MCF 10A (cell line): ENCODE data around the gene NMRK2. TPM values are rescaled to one million over a fixed set of nuclear protein-coding genes. Genes with fewer than 3 reads are reported as not detected.

Experiments
- BruUV-seq: library from RNA; stranded (reverse); fragments of 400-500 nt; replicated peaks from 2 replicates; lab custom pipeline; 2021; lab: Mats Ljungman, UMichigan
- CTCF ChIA-PET: fragments of 300-600 bp; sonication (Branson Sonifier 250); formaldehyde crosslinking; extraction: SDS; loops from one replicate; lab custom pipeline; 2021; ENCODE audit warnings: antibody characterized with exemption, inconsistent platforms; lab: Yijun Ruan, JAX
- POLR2A ChIA-PET: fragments of 300-600, 350-650 bp; sonication (Branson Sonifier 250); formaldehyde crosslinking; extraction: SDS; loops from one replicate; lab custom pipeline; 2020; ENCODE audit warnings: antibody characterized with exemption, inconsistent platforms; lab: Yijun Ruan, JAX
- DNase-seq: peaks from one replicate; pipeline ENCODE4 v3.0.0-alpha.2; 2018; ENCODE audit not compliant: unreplicated experiment
- H3K27ac Mint-ChIP-seq: one replicate; pipeline ENCODE4 v1.8.0; 2022; ENCODE audit warnings: mild to moderate bottlenecking, low read depth, mixed read lengths; ENCODE audit not compliant: unreplicated experiment
- H3K27me3 Mint-ChIP-seq: one replicate; pipeline ENCODE4 v1.8.0; 2022; ENCODE audit warnings: mixed read lengths; ENCODE audit not compliant: insufficient read depth, unreplicated experiment
- H3K36me3 Mint-ChIP-seq: one replicate; pipeline ENCODE4 v1.8.0; 2022; ENCODE audit warnings: mild to moderate bottlenecking, moderate library complexity, mixed read lengths; ENCODE audit not compliant: insufficient read depth, unreplicated experiment
- H3K4me1 Mint-ChIP-seq: one replicate; pipeline ENCODE4 v1.8.0; 2022; ENCODE audit warnings: mixed read lengths; ENCODE audit not compliant: insufficient read depth, unreplicated experiment
- H3K4me3 Mint-ChIP-seq: one replicate; pipeline ENCODE4 v1.8.0; 2022; ENCODE audit warnings: mild to moderate bottlenecking, moderate library complexity, mixed read lengths; ENCODE audit not compliant: unreplicated experiment
- H3K9me3 Mint-ChIP-seq: one replicate; pipeline ENCODE4 v1.8.0; 2022; ENCODE audit warnings: mixed read lengths; ENCODE audit not compliant: unreplicated experiment
- CTCF ChIP-seq: fragments of 200-600 bp; IDR thresholded peaks from one replicate; pipeline ENCODE4 v1.8.0; 2022; ENCODE audit warnings: antibody characterized with exemption, mild to moderate bottlenecking; ENCODE audit not compliant: unreplicated experiment
- intact Hi-C: fragments of 100-400 bp; cut with micrococcal nuclease; formaldehyde crosslinking; loops from 2 replicates; pipeline ENCODE4 v1.14.1; 2022
- total RNA-seq: library from RNA; stranded (reverse); gene quantifications from 2 replicates; pipeline ENCODE4 v1.2.3, GENCODE V29; 2022

The NMRK2 gene
- total RNA-seq, 1 experiment from 2014 or later, result not detected

- ChIA-PET CTCF (interaction anchor here (0.6 to 2.7 kb wide), 3 partner anchors 13 to 293 kb away, joined by 3 to 15 read pairs (median 4); partner anchors contain the start of gene DAPK3), POLR2A (interaction anchor here (0.8 to 8.9 kb wide), 18 partner anchors 9 to 1034 kb away, joined by 3 to 245 read pairs (median 6); partner anchors contain the start of genes DAPK3, MRPL54, PIAS4 and SH3GL1)
- no TSS peak for BruUV-seq
- intact Hi-C loops, result loop anchor here (2.0 kb wide), 1 partner anchor 14 kb away; the partner anchor contains the start of gene DAPK3
- TF ChIP-seq CTCF, result no peak
- Mint-ChIP-seq H3K4me1 (peaks cover 29% of the 10 kb centered on the region), H3K9me3 (no peaks in the 10 kb centered on the region), H3K27ac (peak overlapping the region; percentile 90), H3K27me3 (no peaks in the 10 kb centered on the region), H3K4me3 (peak overlapping the region; percentile 95), H3K36me3 (peaks cover 60% of the 10 kb centered on the region)
- DNase-seq, result no peak
Observed at GRCh38 chr19:3984584-3984907, 51.7 kb downstream of the NMRK2 start.

DNA sequence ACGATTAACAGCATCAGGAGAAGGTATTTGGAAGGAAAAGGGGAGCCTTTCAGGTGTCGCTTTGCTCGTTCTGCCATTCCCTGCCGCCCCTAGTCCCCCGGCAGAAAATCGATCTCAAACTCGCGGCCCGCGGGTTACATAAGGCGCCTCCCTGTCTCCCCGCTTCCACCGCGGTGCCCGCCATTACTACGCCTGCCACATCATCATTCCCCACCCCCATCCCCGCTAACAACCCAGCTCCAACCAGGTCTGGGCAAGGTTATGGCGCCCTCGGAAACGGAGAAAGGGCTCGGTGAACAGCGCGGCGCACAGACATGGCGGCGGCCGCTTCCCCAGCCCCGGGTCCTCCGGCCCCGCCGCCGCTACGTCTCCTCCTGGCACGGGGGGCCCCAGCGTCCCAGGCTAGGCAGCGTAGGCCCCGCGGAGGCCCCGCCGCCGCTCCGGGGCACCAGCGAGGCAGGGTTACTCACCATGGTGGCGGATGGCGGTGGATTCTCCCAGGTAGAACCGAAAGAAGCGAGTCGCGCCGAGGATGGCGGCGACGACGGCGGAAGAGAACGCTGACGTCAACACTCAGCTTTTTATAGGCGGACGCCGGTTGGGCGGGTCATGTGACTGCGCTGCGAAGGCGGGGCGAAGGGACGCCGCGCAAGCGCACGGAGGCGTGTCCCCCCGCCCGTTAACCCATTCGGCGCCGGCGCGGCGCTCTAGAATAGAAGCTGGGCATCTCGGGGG, 52.2 kb downstream of the NMRK2 start, which contains the start of gene EEF2:
TSS of gene EEF2 (minus strand) at position 556 of the 735 bp plus-strand sequence. CDS start at position 473, 83 bp downstream.
- CTCF ChIA-PET, result interaction anchor here (0.5 to 2.7 kb wide), 13 partner anchors 12 to 680 kb away, joined by 3 to 15 read pairs (median 3); partner anchors contain the start of genes DAPK3 and SH3GL1
- Mint-ChIP-seq H3K4me1 (peaks cover 29% of the 10 kb centered on the region), H3K9me3 (no peaks in the 10 kb centered on the region), H3K4me3 (peak within 1 kb of the TSS; percentile 95), H3K27ac (peak within 1 kb of the TSS; percentile 90), H3K36me3 (peaks cover 55% of the 10 kb centered on the region), H3K27me3 (no peaks in the 10 kb centered on the region)
- POLR2A ChIA-PET, result interaction anchor here (0.6 to 8.9 kb wide), 33 partner anchors 8 to 1035 kb away, joined by 3 to 245 read pairs (median 4); partner anchors contain the start of genes DAPK3, KDM4B, MRPL54 and PIAS4
- intact Hi-C loops, result loop anchor here (2.0 to 5.0 kb wide), 2 partner anchors 14 to 72 kb away; partner anchors contain the start of gene DAPK3
- DNase-seq, result peak; percentile 90
- TSS peak; percentile 65 for BruUV-seq
- no peak for TF ChIP-seq CTCF

DNA sequence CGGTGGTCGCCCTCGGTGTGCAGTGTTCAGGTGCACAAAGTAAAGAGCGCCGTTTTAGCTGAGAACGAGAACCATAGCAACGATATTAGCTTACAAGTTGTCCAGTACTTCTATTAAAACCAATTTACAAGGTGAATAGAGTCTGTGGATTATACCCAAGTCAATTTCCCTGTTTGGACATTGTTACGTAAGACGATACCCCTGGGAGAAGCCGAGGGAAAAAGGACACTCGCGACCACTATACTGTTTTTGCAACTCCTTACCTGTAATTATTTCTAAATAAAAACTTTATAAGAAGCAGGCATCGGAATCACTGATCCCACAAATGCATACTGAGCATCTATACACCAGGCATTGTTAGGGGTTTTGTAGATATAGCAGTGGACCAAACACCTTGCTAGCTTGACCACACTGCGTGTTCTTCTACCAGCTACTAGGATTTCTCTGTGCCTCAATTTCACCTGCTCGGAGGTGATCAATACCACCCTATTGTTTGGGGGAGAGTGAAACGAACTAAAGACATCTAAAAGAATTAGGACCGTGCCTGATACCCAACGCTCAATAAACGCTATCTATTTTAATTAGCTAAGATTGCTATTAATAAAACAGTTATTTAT, 52.9 kb downstream of the NMRK2 start:
- no TSS peak for BruUV-seq
- H3K4me1 Mint-ChIP-seq, result peaks cover 29% of the 10 kb centered on the region
- ChIA-PET CTCF (interaction anchor here (0.5 to 2.7 kb wide), 14 partner anchors 11 to 681 kb away, joined by 3 to 15 read pairs (median 3); partner anchors contain the start of genes DAPK3 and SH3GL1), POLR2A (interaction anchor here (0.6 to 8.9 kb wide), 30 partner anchors 9 to 1035 kb away, joined by 3 to 245 read pairs (median 4); partner anchors contain the start of genes DAPK3, KDM4B, MRPL54 and PIAS4)
- H3K27ac Mint-ChIP-seq, result peak overlapping the region; percentile 90
- peak; percentile 13 for DNase-seq
- H3K36me3 Mint-ChIP-seq, result peaks cover 52% of the 10 kb centered on the region
- intact Hi-C loops, result loop anchor here (1.0 to 5.0 kb wide), 5 partner anchors 15 to 219 kb away; partner anchors contain the start of gene DAPK3
- no peaks in the 10 kb centered on the region for H3K27me3 Mint-ChIP-seq
- TF ChIP-seq CTCF, result no peak
- peak overlapping the region; percentile 95 for H3K4me3 Mint-ChIP-seq
- peaks cover 4% of the 10 kb centered on the region for H3K9me3 Mint-ChIP-seq
